H1 (cell line): ENCODE measurements around the gene ZNF358. TPM values are rescaled to one million over a fixed set of nuclear protein-coding genes. Genes with fewer than 3 reads are reported as not detected.

ENCODE experiments used
- CTCF ChIA-PET: fragments of 300-600 bp; sonication (Branson Sonifier 250); formaldehyde crosslinking; loops from one replicate; lab custom pipeline; 2021; ENCODE audit not compliant: partially characterized antibody; lab: Charles Lee
- POLR2A ChIA-PET: fragments of 300-600 bp; sonication (Branson Sonifier 250); formaldehyde crosslinking; loops from one replicate; lab custom pipeline; 2021; ENCODE audit warnings: inconsistent platforms; ENCODE audit not compliant: partially characterized antibody; lab: Charles Lee
- DNase-seq, 2 experiments: peaks; one replicate each; pipeline versions ENCODE4 v3.0.0 to v3.0.0-alpha.2; 2010 to 2022; ENCODE audit warnings: low spot score in 2 of 2, low read depth in 1 of 2, mixed read lengths in 1 of 2
- FAIRE-seq: peaks from 2 replicates; lab custom pipeline; 2011; peaks lifted over from hg19 to GRCh38; lab: Jason Lieb, UNC
- H2AFZ ChIP-seq: 2 replicates; pipeline ENCODE4 v1.8.1; 2012; ENCODE audit warnings: low read length, inconsistent platforms
- H2AK5ac ChIP-seq: 2 replicates; pipeline ENCODE4 v1.6.1; 2013; ENCODE audit warnings: low read depth, low read length
- H2BK120ac ChIP-seq: replicated peaks from 2 replicates; pipeline ENCODE3; 2013; ENCODE audit warnings: low read depth, low read length, inconsistent platforms
- H2BK12ac ChIP-seq: 2 replicates; pipeline ENCODE4 v1.6.1; 2013; ENCODE audit warnings: low read depth, low read length
- H2BK15ac ChIP-seq: 2 replicates; pipeline ENCODE4 v1.6.1; 2013; ENCODE audit warnings: low read length
- H2BK20ac ChIP-seq: 2 replicates; pipeline ENCODE4 v1.6.1; 2013; ENCODE audit warnings: low read length
- H2BK5ac ChIP-seq: 2 replicates; pipeline ENCODE4 v1.6.1; 2013; ENCODE audit warnings: low read depth, low read length
- H3K14ac ChIP-seq: 2 replicates; pipeline ENCODE4 v1.6.1; 2013; ENCODE audit warnings: inconsistent platforms; ENCODE audit not compliant: insufficient read length
- H3K18ac ChIP-seq: 2 replicates; pipeline ENCODE4 v1.6.1; 2013; ENCODE audit warnings: low read length; ENCODE audit errors: extremely low read depth
- H3K23ac ChIP-seq: 2 replicates; pipeline ENCODE4 v1.6.1; 2013; ENCODE audit warnings: inconsistent platforms; ENCODE audit not compliant: insufficient read length
- H3K23me2 ChIP-seq: 2 replicates; pipeline ENCODE4 v1.6.1; 2013; ENCODE audit warnings: low read depth, low read length
- H3K27ac ChIP-seq: 2 replicates; pipeline ENCODE4 v1.6.1; 2011; ENCODE audit warnings: low read depth, low read length, inconsistent platforms
- H3K27me3 ChIP-seq, 4 experiments: replicated peaks in 1 of 4; 1 replicate in 1 of 4; 2 replicates in 3 of 4; pipeline versions ENCODE4 v1.6.1 to v1.8.1; 2011 to 2013; ENCODE audit warnings: low read length in 3 of 4, mild to moderate bottlenecking in 3 of 4, inconsistent platforms in 2 of 4, mixed read lengths in 2 of 4, moderate library complexity in 1 of 4; ENCODE audit not compliant: control insufficient read depth in 3 of 4, insufficient read depth in 3 of 4; ENCODE audit errors: extremely low read depth in 1 of 4
- H3K36me3 ChIP-seq, 4 experiments: 2 replicates each; pipeline versions ENCODE4 v1.6.1 to v1.8.1; 2011 to 2013; ENCODE audit warnings: mild to moderate bottlenecking in 4 of 4, low read length in 3 of 4, moderate library complexity in 2 of 4, control low read depth in 1 of 4, inconsistent platforms in 1 of 4; ENCODE audit not compliant: insufficient read depth in 4 of 4, control insufficient read depth in 2 of 4
- H3K4ac ChIP-seq: replicated peaks from 2 replicates; pipeline ENCODE3; 2013; ENCODE audit warnings: low read length, low read depth, mixed read lengths, inconsistent platforms; ENCODE audit not compliant: insufficient read length
- H3K4me1 ChIP-seq, 4 experiments: replicated peaks in 1 of 4; 1 replicate in 1 of 4; 2 replicates in 3 of 4; pipeline versions ENCODE4 v1.6.1 to v1.8.1; 2011 to 2013; ENCODE audit warnings: low read length in 3 of 4, inconsistent platforms in 2 of 4, mixed read lengths in 1 of 4; ENCODE audit not compliant: insufficient read depth in 4 of 4, control insufficient read depth in 3 of 4
- H3K4me2 ChIP-seq, 2 experiments: 2 replicates each; pipeline versions ENCODE4 v1.6.1 to v1.8.1; 2011 to 2013; ENCODE audit warnings: low read depth in 2 of 2, low read length in 2 of 2, control low read depth in 1 of 2, inconsistent platforms in 1 of 2, mild to moderate bottlenecking in 1 of 2; ENCODE audit not compliant: insufficient read depth in 1 of 2
- H3K4me3 ChIP-seq, 4 experiments: fragments of 200-600, 300-600 bp in 1 of 4; sonication (generic), shearing (Covaris generic), sonication (Bioruptor Twin) in 1 of 4; 2 replicates each; pipeline versions ENCODE4 v1.5.1 to v1.8.1; 2011 to 2016; ENCODE audit warnings: low read length in 4 of 4, low read depth in 3 of 4, control low read depth in 2 of 4, inconsistent platforms in 2 of 4, mild to moderate bottlenecking in 2 of 4, mixed read lengths in 1 of 4, moderate library complexity in 1 of 4; ENCODE audit not compliant: insufficient read depth in 2 of 4; ENCODE audit errors: extremely low read depth in 1 of 4
- H3K56ac ChIP-seq: replicated peaks from 2 replicates; pipeline ENCODE3; 2013; ENCODE audit warnings: low read depth, mild to moderate bottlenecking, mixed read lengths, low read length, inconsistent platforms; ENCODE audit not compliant: insufficient read length
- H3K79me1 ChIP-seq: 2 replicates; pipeline ENCODE4 v1.6.1; 2013; ENCODE audit warnings: low read depth, low read length, control low read depth
- H3K79me2 ChIP-seq, 2 experiments: 2 replicates each; pipeline versions ENCODE4 v1.6.1 to v1.8.1; 2012 to 2013; ENCODE audit warnings: low read length in 2 of 2, mild to moderate bottlenecking in 2 of 2, inconsistent platforms in 1 of 2; ENCODE audit not compliant: insufficient read depth in 2 of 2, control insufficient read depth in 1 of 2
- H3K9ac ChIP-seq, 4 experiments: replicated peaks in 1 of 4; 1 replicate in 1 of 4; 2 replicates in 3 of 4; pipeline versions ENCODE4 v1.6.1 to v1.8.1; 2011 to 2013; ENCODE audit warnings: low read depth in 3 of 4, low read length in 3 of 4, control low read depth in 2 of 4, mild to moderate bottlenecking in 2 of 4, moderate library complexity in 2 of 4, inconsistent platforms in 1 of 4; ENCODE audit errors: extremely low read depth in 1 of 4
- H3K9me3 ChIP-seq, 2 experiments: 2 replicates each; pipeline versions ENCODE4 v1.6.1 to v1.8.1; 2012 to 2013; ENCODE audit warnings: mild to moderate bottlenecking in 2 of 2, moderate library complexity in 2 of 2, control low read depth in 1 of 2, inconsistent platforms in 1 of 2, low read depth in 1 of 2, low read length in 1 of 2, mixed read lengths in 1 of 2; ENCODE audit not compliant: insufficient read depth in 2 of 2
- H4K20me1 ChIP-seq, 2 experiments: replicated peaks in 1 of 2; 2 replicates each; pipeline versions ENCODE3 to v1.8.1; 2011 to 2013; ENCODE audit warnings: inconsistent platforms in 2 of 2, low read length in 2 of 2, mild to moderate bottlenecking in 1 of 2; ENCODE audit not compliant: insufficient read depth in 2 of 2, control insufficient read depth in 1 of 2
- H4K5ac ChIP-seq: 2 replicates; pipeline ENCODE4 v1.6.1; 2013; ENCODE audit warnings: low read length, low read depth, mixed read lengths, inconsistent platforms; ENCODE audit not compliant: insufficient read length
- H4K8ac ChIP-seq: 2 replicates; pipeline ENCODE4 v1.8.0; 2013; ENCODE audit warnings: mild to moderate bottlenecking, moderate library complexity, low read length, inconsistent platforms; ENCODE audit not compliant: insufficient read depth; ENCODE audit errors: extremely low read depth
- H4K91ac ChIP-seq: replicated peaks from 2 replicates; pipeline ENCODE3; 2013; ENCODE audit warnings: low read length, mixed read lengths, inconsistent platforms; ENCODE audit not compliant: insufficient read length
- BACH1 ChIP-seq: IDR thresholded peaks from 2 replicates; pipeline ENCODE4 v1.6.1; 2012; ENCODE audit warnings: low read length, improper control_type of control experiment
- BRCA1 ChIP-seq: IDR thresholded peaks from 2 replicates; pipeline ENCODE4 v1.6.1; 2012; ENCODE audit warnings: low read depth, low read length, improper control_type of control experiment
- CHD2 ChIP-seq: IDR thresholded peaks from 2 replicates; pipeline ENCODE4 v1.6.1; 2012; ENCODE audit warnings: low read length, improper control_type of control experiment
- CREB1 ChIP-seq: IDR thresholded peaks from 2 replicates; pipeline ENCODE4 v1.6.1; 2012; ENCODE audit warnings: inconsistent platforms
- EGR1 ChIP-seq: IDR thresholded peaks from 2 replicates; pipeline ENCODE4 v1.6.1; 2011; ENCODE audit warnings: low read depth, low read length, borderline replicate concordance
- NRF1 ChIP-seq: IDR thresholded peaks from 2 replicates; pipeline ENCODE4 v1.6.1; 2011; ENCODE audit warnings: mild to moderate bottlenecking, low read depth, low read length, improper control_type of control experiment
- RAD21 ChIP-seq, 2 experiments: IDR thresholded peaks in 1 of 2; conservative IDR thresholded peaks in 1 of 2; 2 replicates each; pipeline ENCODE4 v1.6.1; 2011; ENCODE audit warnings: low read depth in 2 of 2, low read length in 2 of 2, improper control_type of control experiment in 1 of 2, inconsistent platforms in 1 of 2, mild to moderate bottlenecking in 1 of 2, moderate library complexity in 1 of 2
- SIRT6 ChIP-seq: IDR thresholded peaks from one replicate; pipeline ENCODE4 v1.7.1; 2012; ENCODE audit warnings: low read length, inconsistent platforms
- TAF1 ChIP-seq: IDR thresholded peaks from 2 replicates; pipeline ENCODE4 v1.6.1; 2011; ENCODE audit warnings: mild to moderate bottlenecking, low read depth, low read length
- WGBS, 2 experiments: shearing (Covaris generic) in 1 of 2; methylation state at CpG; one replicate each; pipeline versions ENCODE4 v1.1.6 to v1.1.7; 2013 to 2015; ENCODE audit warnings: low lambda C conversion rate in 2 of 2, mixed read lengths in 2 of 2, inconsistent platforms in 1 of 2, low coverage in 1 of 2, missing lambda C conversion rate in 1 of 2; ENCODE audit not compliant: insufficient replicate concordance in 2 of 2, insufficient coverage in 1 of 2, insufficient read length in 1 of 2; ENCODE audit errors: extremely low coverage in 1 of 2, missing lambda C conversion rate in 1 of 2; 5-methylcytosine and 5-hydroxymethylcytosine counted together
- polyA plus RNA-seq, 7 experiments: library from polyadenylated mRNA; depleted of rRNA in 3 of 7; stranded (reverse) in 5 of 7; unstranded in 2 of 7; fragments of >200 nt in 5 of 7; fragments of 200-250 nt in 2 of 7; gene quantifications; 1 replicate in 5 of 7; 2 replicates in 1 of 7; 4 replicates in 1 of 7; pipeline versions ENCODE4 v1.2.1 to v1.2.3, GENCODE V29; 2011 to 2013; ENCODE audit warnings: missing spikeins in 2 of 7, mixed read lengths in 2 of 7
- total RNA-seq: library from RNA; stranded (reverse); fragmentation: NEBNext Ultra II Directional; extraction: Animal tissue kit (Norgen Biotek cat#: 25700); gene quantifications from 2 replicates; pipeline ENCODE4 v1.2.1, GENCODE V29; 2021

The ZNF358 gene
- total and polyA plus RNA-seq, 2 of the 8 experiments (the other 6 are each of a cell fraction or from before 2014, with no cell fraction given) = 40.0 to 60.3 TPM

DNA sequence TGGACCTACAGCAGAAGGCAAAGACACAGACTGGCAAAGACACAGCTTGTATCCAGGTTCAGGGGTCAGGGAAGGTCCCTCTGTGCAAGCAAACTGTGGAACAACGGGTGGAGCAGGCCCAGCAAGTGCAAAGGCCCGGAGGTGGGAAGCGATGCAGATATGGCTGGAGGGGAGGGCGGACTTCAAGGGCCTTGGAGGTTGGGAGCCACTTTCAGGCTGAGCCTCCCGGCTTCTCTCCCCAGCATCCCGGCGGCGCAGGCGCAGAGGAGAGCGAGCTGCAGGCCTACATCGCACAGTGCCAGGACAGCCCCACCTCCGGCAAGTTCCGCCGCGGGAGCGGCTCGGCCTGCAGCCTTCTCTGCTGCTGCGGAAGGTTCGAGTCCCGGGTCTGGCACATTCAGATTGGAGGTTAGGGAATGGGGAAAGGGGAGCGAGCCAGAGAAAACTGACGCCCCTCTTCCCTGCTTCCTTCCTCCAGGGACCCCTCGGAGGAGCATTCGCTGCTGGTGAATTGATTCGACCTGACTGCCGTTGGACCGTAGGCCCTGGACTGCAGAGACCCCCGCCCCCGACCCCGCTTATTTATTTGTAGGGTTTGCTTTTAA lies 17.5 kb downstream of the ZNF358 start:
- no peaks in the 10 kb centered on the region; the same call in 1 of the 2 replicates for H3K23me2 ChIP-seq
- H4K91ac ChIP-seq = peak overlapping the region; percentile 29
- H3K27me3 ChIP-seq = no peaks in the 10 kb centered on the region
- peak overlapping the region; percentile 39; the same call in 1 of the 2 replicates for H3K27ac ChIP-seq
- ChIA-PET POLR2A (interaction anchor here (0.8 to 7.6 kb wide), 7 partner anchors 8 to 33 kb away, joined by 3 to 80 read pairs (median 4); partner anchors contain the start of gene MCOLN1), CTCF (interaction anchor here (0.6 to 1.4 kb wide), 5 partner anchors 10 to 146 kb away, joined by 3 to 5 read pairs (median 3); a partner anchor contains a TSS)
- WGBS, 2 experiments = 37% methylated on average over 24 of the region's 30 CpGs; no CpG with 5 or more reads in 1 of the 2 experiments
- H3K14ac ChIP-seq = no peak overlapping the region
- H2AFZ ChIP-seq = no peak overlapping the region
- H2BK15ac ChIP-seq = peak overlapping the region; percentile 76; the same call in 1 of the 2 replicates
- peak overlapping the region; percentile 76 for H4K8ac ChIP-seq
- H3K4me3 ChIP-seq = peak overlapping the region; percentile 62 to 96 (median 83)
- peak overlapping the region; percentile 1; the same call in 1 of the 2 replicates for H2BK5ac ChIP-seq
- FAIRE-seq (no peak), DNase-seq (peak in 1 of 2 experiments; percentile 71)
- no peak overlapping the region; the same call in 1 of the 2 replicates for H2BK12ac ChIP-seq
- peaks cover 0 to 9% (median 3%) of the 10 kb centered on the region in 4 experiments; a peak in 4 of 8 replicates for H3K36me3 ChIP-seq
- no peak overlapping the region for H2BK120ac ChIP-seq
- H3K23ac ChIP-seq = no peak overlapping the region
- peak overlapping the region; percentile 71 to 86 for H3K4me2 ChIP-seq
- no peak overlapping the region for H2AK5ac ChIP-seq
- peak overlapping the region; percentile 53 for H4K5ac ChIP-seq
- H3K9me3 ChIP-seq = no peaks in the 10 kb centered on the region
- H3K18ac ChIP-seq = peak overlapping the region; percentile 78
- no peaks in the 10 kb centered on the region for H3K79me2 ChIP-seq
- H3K4me1 ChIP-seq = peaks cover 0 to 6% (median 3%) of the 10 kb centered on the region in 4 experiments; a peak in 4 of 7 replicates
- peaks cover 0 to 2% of the 10 kb centered on the region in 2 experiments for H4K20me1 ChIP-seq
- H3K4ac ChIP-seq = peak overlapping the region; percentile 6
- peak overlapping the region in 3 of 4 experiments; percentile 51 to 74 (median 54); a peak in 4 of 7 replicates for H3K9ac ChIP-seq
- no peak overlapping the region for H2BK20ac ChIP-seq
- H3K79me1 ChIP-seq = no peaks in the 10 kb centered on the region
- H3K56ac ChIP-seq = peak overlapping the region; percentile 49
- TF ChIP-seq SIRT6 = no peak
- TF ChIP-seq EGR1 = no peak
- TF ChIP-seq TAF1 = no peak
- no peak for TF ChIP-seq BACH1
- no peak for TF ChIP-seq CREB1
- no peak for TF ChIP-seq CHD2
- TF ChIP-seq RAD21 (IDR thresholded peaks at IDR 0.05 in 1 of 2, conservative IDR thresholded peaks at IDR 0.05 in 1 of 2; ENCODE audit: low read depth in 2 of 2, low read length in 2 of 2) = no peak
- no peak for TF ChIP-seq BRCA1
- peak; percentile 20 for TF ChIP-seq NRF1
